Liver (tissue), 9 donors: ENCODE measurements around the gene EEIG2. TPM values are rescaled to one million over a fixed set of nuclear protein-coding genes. Genes with fewer than 3 reads are reported as not detected.

ENCODE experiments used
- DNase-seq: peaks from one replicate; pipeline ENCODE4 v3.0.0-alpha.2; 2017; ENCODE audit warnings: low spot score
- H3K27ac ChIP-seq, 2 donors: one replicate each; pipeline ENCODE4 v1.7.0; 2013; ENCODE audit warnings: inconsistent platforms in 2 of 2, low read length in 2 of 2, control low read depth in 1 of 2, low read depth in 1 of 2, mild to moderate bottlenecking in 1 of 2
- H3K27me3 ChIP-seq, 4 donors: one replicate each; pipeline versions ENCODE4 v1.6.1 to v1.7.0; 2013; ENCODE audit warnings: low read length in 3 of 4, inconsistent platforms in 1 of 4, mild to moderate bottlenecking in 1 of 4, moderate library complexity in 1 of 4; ENCODE audit not compliant: control insufficient read depth in 4 of 4, insufficient read depth in 4 of 4
- H3K36me3 ChIP-seq, 4 donors: one replicate each; pipeline versions ENCODE4 v1.6.1 to v1.7.0; 2013; ENCODE audit warnings: low read length in 3 of 4, mild to moderate bottlenecking in 3 of 4, low read depth in 1 of 4, moderate library complexity in 1 of 4; ENCODE audit not compliant: control insufficient read depth in 4 of 4, insufficient read depth in 3 of 4
- H3K4me1 ChIP-seq, 4 donors: one replicate each; pipeline versions ENCODE4 v1.6.1 to v1.7.0; 2013; ENCODE audit warnings: low read length in 3 of 4, mild to moderate bottlenecking in 3 of 4, moderate library complexity in 1 of 4; ENCODE audit not compliant: control insufficient read depth in 4 of 4, insufficient read depth in 4 of 4
- H3K4me3 ChIP-seq, 3 donors: one replicate each; pipeline versions ENCODE4 v1.6.1 to v1.7.0; 2013; ENCODE audit warnings: low read length in 3 of 3, control low read depth in 1 of 3, low read depth in 1 of 3, mild to moderate bottlenecking in 1 of 3
- H3K9ac ChIP-seq, 2 donors: one replicate each; pipeline ENCODE4 v1.7.0; 2013; ENCODE audit warnings: low read length in 2 of 2, mild to moderate bottlenecking in 2 of 2, moderate library complexity in 2 of 2, control low read depth in 1 of 2, low read depth in 1 of 2
- H3K9me3 ChIP-seq, 4 donors: one replicate each; pipeline versions ENCODE4 v1.6.1 to v1.7.0; 2013; ENCODE audit warnings: low read length in 3 of 4; ENCODE audit not compliant: control insufficient read depth in 4 of 4
- EGR1 ChIP-seq, 2 donors: IDR thresholded peaks; 2 replicates each; pipeline ENCODE4 v1.6.1; 2016 to 2018; ENCODE audit warnings: antibody characterized with exemption in 2 of 2, low read depth in 2 of 2
- FOXA1 ChIP-seq: IDR thresholded peaks from 2 replicates; pipeline ENCODE4 v1.6.1; 2016; ENCODE audit warnings: antibody characterized with exemption
- GABPA ChIP-seq, 2 donors: IDR thresholded peaks in 1 of 2; conservative IDR thresholded peaks in 1 of 2; 2 replicates each; pipeline ENCODE4 v1.6.1; 2016; ENCODE audit warnings: antibody characterized with exemption in 2 of 2, mild to moderate bottlenecking in 1 of 2, moderate library complexity in 1 of 2
- HNF4A ChIP-seq, 2 donors: conservative IDR thresholded peaks; 2 replicates each; pipeline ENCODE4 v1.6.1; 2016; ENCODE audit warnings: antibody characterized with exemption in 2 of 2, mild to moderate bottlenecking in 2 of 2
- HNF4G ChIP-seq: IDR thresholded peaks from 2 replicates; pipeline ENCODE4 v1.6.1; 2016; ENCODE audit warnings: antibody characterized with exemption
- JUND ChIP-seq, 2 donors: IDR thresholded peaks; 2 replicates each; pipeline ENCODE4 v1.6.1; 2016; ENCODE audit warnings: antibody characterized with exemption in 2 of 2
- NR2F2 ChIP-seq: IDR thresholded peaks from 2 replicates; pipeline ENCODE4 v1.6.1; 2016; ENCODE audit warnings: antibody characterized with exemption
- RAD21 ChIP-seq, 2 donors: IDR thresholded peaks; 2 replicates each; pipeline ENCODE4 v1.6.1; 2016; ENCODE audit warnings: antibody characterized with exemption in 2 of 2, mild to moderate bottlenecking in 2 of 2
- RXRA ChIP-seq, 2 donors: IDR thresholded peaks; 2 replicates each; pipeline ENCODE4 v1.6.1; 2017 to 2018; ENCODE audit warnings: antibody characterized with exemption in 2 of 2, mild to moderate bottlenecking in 1 of 2
- TAF1 ChIP-seq: conservative IDR thresholded peaks from 2 replicates; pipeline ENCODE4 v1.6.1; 2016; ENCODE audit warnings: antibody characterized with exemption, mild to moderate bottlenecking
- YY1 ChIP-seq: IDR thresholded peaks from 2 replicates; pipeline ENCODE4 v1.6.1; 2016; ENCODE audit warnings: antibody characterized with exemption, mild to moderate bottlenecking
- WGBS: extraction: QIAGEN DNeasy Blood & Tissue Kit; methylation state at CpG from one replicate; pipeline ENCODE4 v1.1.7; 2013; 5-methylcytosine and 5-hydroxymethylcytosine counted together
- polyA plus RNA-seq, 2 donors: library from polyadenylated mRNA; stranded (reverse) in 1 of 2; unstranded in 1 of 2; fragments of 200-250 nt in 1 of 2; fragments of >200 nt in 1 of 2; fragmentation: Nextera tagmentation in 1 of 2; extraction: Ambion mirVana in 1 of 2; gene quantifications; one replicate each; pipeline versions ENCODE4 v1.2.1 to v1.2.3, GENCODE V29; 2013 to 2015
- total RNA-seq, 2 donors: library from RNA; depleted of rRNA; stranded (reverse); fragments of >200 nt; gene quantifications; one replicate each; pipeline ENCODE4 v1.2.3, GENCODE V29; 2014
- TF ChIP-seq, protein P1 (sequence below): IDR thresholded peaks from 2 replicates; pipeline ENCODE4 v1.6.1; 2016; ENCODE audit warnings: antibody characterized with exemption
- TF ChIP-seq, protein P2 (sequence below): IDR thresholded peaks from 2 replicates; pipeline ENCODE4 v1.6.1; 2016; ENCODE audit warnings: antibody characterized with exemption
- TF ChIP-seq, protein P3 (sequence below): IDR thresholded peaks from 2 replicates; pipeline ENCODE4 v1.6.1; 2016; ENCODE audit warnings: antibody characterized with exemption, mild to moderate bottlenecking
- TF ChIP-seq, protein P4 (sequence below): IDR thresholded peaks from 2 replicates; pipeline ENCODE4 v1.6.1; 2016; ENCODE audit warnings: antibody characterized with exemption
- TF ChIP-seq, protein P5 (sequence below): fragments of 150-350 bp; IDR thresholded peaks from 2 replicates; pipeline ENCODE4 v1.5.1; 2017; ENCODE audit warnings: improper control_type of control experiment, low read depth, low read length; ENCODE audit not compliant: missing input control
- donor health status: healthy.
- donor health status: healthy.
- donor health status: healthy.
- donor health status: healthy.
- donor health status: healthy.

EEIG2 gene
- total and polyA plus RNA-seq, 4 donors, result 0.50 to 10.6 (median 1.7) TPM

DNA sequence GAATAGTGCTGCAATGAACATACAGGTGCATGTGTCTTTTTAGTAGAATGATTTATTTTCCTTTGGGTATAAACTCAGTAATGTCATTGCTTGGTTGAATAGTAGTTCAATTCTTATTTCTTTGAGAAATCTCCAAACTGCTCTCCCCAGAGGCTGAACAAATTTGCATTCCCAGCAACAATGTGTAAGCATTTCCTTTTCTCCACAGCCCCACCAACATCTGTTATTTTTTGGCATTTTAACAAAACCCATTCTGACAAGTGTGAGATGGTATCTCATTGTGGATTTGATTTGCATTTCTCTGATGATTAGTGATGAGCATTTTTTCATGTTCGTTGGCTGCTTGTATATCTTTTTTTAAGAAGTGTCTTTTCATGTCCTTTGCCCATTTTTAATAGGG lies 21.9 kb upstream of the EEIG2 start:
- no peak overlapping the region for H3K27ac ChIP-seq
- DNase-seq, result no peak
- 33% methylated on average over 1 of the region's 1 CpG for WGBS
- no peak overlapping the region for H3K9ac ChIP-seq
- H3K36me3 ChIP-seq, result no peaks in the 10 kb centered on the region
- no peaks in the 10 kb centered on the region for H3K9me3 ChIP-seq
- no peaks in the 10 kb centered on the region for H3K27me3 ChIP-seq
- H3K4me1 ChIP-seq, result no peaks in the 10 kb centered on the region
- H3K4me3 ChIP-seq, result no peak overlapping the region
- TF ChIP-seq, protein P1, sequence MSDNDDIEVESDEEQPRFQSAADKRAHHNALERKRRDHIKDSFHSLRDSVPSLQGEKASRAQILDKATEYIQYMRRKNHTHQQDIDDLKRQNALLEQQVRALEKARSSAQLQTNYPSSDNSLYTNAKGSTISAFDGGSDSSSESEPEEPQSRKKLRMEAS, result no peak
- TF ChIP-seq RXRA (IDR thresholded peaks at IDR 0.05) (no peak), YY1 (no peak), NR2F2 (no peak), JUND (IDR thresholded peaks at IDR 0.05) (no peak)
- TF ChIP-seq, protein P2, sequence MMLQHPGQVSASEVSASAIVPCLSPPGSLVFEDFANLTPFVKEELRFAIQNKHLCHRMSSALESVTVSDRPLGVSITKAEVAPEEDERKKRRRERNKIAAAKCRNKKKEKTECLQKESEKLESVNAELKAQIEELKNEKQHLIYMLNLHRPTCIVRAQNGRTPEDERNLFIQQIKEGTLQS, result no peak

DNA sequence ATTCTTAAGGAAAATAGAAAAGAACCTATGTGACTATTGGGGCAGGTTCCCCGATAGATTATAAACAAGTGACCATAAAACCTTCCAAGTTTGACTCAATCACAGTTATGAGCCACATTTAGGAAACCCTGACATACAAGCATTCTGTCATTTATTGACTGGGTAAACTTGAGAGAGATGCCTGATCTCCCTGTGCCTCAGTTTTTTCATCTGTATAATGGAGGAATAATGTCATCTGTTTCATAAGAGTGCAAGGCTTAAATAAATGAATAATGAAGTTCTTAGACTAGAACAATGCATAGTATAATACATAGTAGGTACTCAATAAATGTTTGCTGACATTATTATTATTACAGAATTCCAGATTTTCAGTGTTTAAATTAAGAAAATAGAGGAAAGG lies 18.9 kb upstream of the EEIG2 start:
- H3K27me3 ChIP-seq, result no peaks in the 10 kb centered on the region
- 93% methylated on average over 1 of the region's 1 CpG for WGBS
- H3K36me3 ChIP-seq, result no peaks in the 10 kb centered on the region
- H3K27ac ChIP-seq, result no peak overlapping the region
- no peaks in the 10 kb centered on the region for H3K4me1 ChIP-seq
- no peak for DNase-seq
- H3K9ac ChIP-seq, result no peak overlapping the region
- H3K4me3 ChIP-seq, result no peak overlapping the region
- H3K9me3 ChIP-seq, result no peaks in the 10 kb centered on the region
- no peak for TF ChIP-seq HNF4A (conservative IDR thresholded peaks at IDR 0.05)
- TF ChIP-seq GABPA (IDR thresholded peaks at IDR 0.05 in 1 of 2, conservative IDR thresholded peaks at IDR 0.05 in 1 of 2), result no peak
- TF ChIP-seq RAD21 (IDR thresholded peaks at IDR 0.05), result no peak
- no peak for TF ChIP-seq HNF4G
- TF ChIP-seq, protein P2, result no peak
- no peak for TF ChIP-seq RXRA (IDR thresholded peaks at IDR 0.05)
- no peak for TF ChIP-seq FOXA1
- no peak for TF ChIP-seq YY1
- TF ChIP-seq, protein P3, sequence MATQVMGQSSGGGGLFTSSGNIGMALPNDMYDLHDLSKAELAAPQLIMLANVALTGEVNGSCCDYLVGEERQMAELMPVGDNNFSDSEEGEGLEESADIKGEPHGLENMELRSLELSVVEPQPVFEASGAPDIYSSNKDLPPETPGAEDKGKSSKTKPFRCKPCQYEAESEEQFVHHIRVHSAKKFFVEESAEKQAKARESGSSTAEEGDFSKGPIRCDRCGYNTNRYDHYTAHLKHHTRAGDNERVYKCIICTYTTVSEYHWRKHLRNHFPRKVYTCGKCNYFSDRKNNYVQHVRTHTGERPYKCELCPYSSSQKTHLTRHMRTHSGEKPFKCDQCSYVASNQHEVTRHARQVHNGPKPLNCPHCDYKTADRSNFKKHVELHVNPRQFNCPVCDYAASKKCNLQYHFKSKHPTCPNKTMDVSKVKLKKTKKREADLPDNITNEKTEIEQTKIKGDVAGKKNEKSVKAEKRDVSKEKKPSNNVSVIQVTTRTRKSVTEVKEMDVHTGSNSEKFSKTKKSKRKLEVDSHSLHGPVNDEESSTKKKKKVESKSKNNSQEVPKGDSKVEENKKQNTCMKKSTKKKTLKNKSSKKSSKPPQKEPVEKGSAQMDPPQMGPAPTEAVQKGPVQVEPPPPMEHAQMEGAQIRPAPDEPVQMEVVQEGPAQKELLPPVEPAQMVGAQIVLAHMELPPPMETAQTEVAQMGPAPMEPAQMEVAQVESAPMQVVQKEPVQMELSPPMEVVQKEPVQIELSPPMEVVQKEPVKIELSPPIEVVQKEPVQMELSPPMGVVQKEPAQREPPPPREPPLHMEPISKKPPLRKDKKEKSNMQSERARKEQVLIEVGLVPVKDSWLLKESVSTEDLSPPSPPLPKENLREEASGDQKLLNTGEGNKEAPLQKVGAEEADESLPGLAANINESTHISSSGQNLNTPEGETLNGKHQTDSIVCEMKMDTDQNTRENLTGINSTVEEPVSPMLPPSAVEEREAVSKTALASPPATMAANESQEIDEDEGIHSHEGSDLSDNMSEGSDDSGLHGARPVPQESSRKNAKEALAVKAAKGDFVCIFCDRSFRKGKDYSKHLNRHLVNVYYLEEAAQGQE, result no peak
- TF ChIP-seq, protein P1, result no peak
- no peak for TF ChIP-seq TAF1
- TF ChIP-seq, protein P4, sequence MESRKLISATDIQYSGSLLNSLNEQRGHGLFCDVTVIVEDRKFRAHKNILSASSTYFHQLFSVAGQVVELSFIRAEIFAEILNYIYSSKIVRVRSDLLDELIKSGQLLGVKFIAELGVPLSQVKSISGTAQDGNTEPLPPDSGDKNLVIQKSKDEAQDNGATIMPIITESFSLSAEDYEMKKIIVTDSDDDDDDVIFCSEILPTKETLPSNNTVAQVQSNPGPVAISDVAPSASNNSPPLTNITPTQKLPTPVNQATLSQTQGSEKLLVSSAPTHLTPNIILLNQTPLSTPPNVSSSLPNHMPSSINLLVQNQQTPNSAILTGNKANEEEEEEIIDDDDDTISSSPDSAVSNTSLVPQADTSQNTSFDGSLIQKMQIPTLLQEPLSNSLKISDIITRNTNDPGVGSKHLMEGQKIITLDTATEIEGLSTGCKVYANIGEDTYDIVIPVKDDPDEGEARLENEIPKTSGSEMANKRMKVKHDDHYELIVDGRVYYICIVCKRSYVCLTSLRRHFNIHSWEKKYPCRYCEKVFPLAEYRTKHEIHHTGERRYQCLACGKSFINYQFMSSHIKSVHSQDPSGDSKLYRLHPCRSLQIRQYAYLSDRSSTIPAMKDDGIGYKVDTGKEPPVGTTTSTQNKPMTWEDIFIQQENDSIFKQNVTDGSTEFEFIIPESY, result no peak
- TF ChIP-seq EGR1 (IDR thresholded peaks at IDR 0.05; ENCODE audit: low read depth in 2 of 2), result no peak
- TF ChIP-seq, protein P5, sequence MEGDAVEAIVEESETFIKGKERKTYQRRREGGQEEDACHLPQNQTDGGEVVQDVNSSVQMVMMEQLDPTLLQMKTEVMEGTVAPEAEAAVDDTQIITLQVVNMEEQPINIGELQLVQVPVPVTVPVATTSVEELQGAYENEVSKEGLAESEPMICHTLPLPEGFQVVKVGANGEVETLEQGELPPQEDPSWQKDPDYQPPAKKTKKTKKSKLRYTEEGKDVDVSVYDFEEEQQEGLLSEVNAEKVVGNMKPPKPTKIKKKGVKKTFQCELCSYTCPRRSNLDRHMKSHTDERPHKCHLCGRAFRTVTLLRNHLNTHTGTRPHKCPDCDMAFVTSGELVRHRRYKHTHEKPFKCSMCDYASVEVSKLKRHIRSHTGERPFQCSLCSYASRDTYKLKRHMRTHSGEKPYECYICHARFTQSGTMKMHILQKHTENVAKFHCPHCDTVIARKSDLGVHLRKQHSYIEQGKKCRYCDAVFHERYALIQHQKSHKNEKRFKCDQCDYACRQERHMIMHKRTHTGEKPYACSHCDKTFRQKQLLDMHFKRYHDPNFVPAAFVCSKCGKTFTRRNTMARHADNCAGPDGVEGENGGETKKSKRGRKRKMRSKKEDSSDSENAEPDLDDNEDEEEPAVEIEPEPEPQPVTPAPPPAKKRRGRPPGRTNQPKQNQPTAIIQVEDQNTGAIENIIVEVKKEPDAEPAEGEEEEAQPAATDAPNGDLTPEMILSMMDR, result no peak
- TF ChIP-seq NR2F2, result no peak
- TF ChIP-seq JUND (IDR thresholded peaks at IDR 0.05), result no peak
